Measurements from ENCODE around the gene CADM3. TPM values are rescaled to one million over a fixed set of nuclear protein-coding genes. Genes with fewer than 3 reads are reported as not detected.

Gene CADM3
- total RNA-seq, 2 experiments from 2014 or later, result not detected

GRCh38 chr1:159173320-159173719 lies 1.9 kb downstream of the CADM3 start:
- intact Hi-C loops (cut with micrococcal nuclease; ENCODE audit: unreplicated experiment), result no loop called here
- no peak overlapping the region for H2AFZ ChIP-seq (ENCODE audit: low read length)
- H3K4me3 ChIP-seq (ENCODE audit: low read depth, low read length, poor library complexity, severe bottlenecking), result no peak overlapping the region
- ChIA-PET POLR2A (no interaction called here), CTCF (ENCODE audit: unreplicated experiment) (no interaction called here)
- no peaks in the 10 kb centered on the region for H3K4me1 ChIP-seq (ENCODE audit: insufficient read depth, low read length, poor library complexity, severe bottlenecking)
- no peaks in the 10 kb centered on the region for H3K9me3 ChIP-seq (ENCODE audit: low read length)
- no TSS peak for BruUV-seq (replicated peaks)
- no peaks in the 10 kb centered on the region for H3K36me3 ChIP-seq (ENCODE audit: insufficient read depth, low read length)
- no peaks in the 10 kb centered on the region for H3K79me2 ChIP-seq (ENCODE audit: insufficient read depth, low read depth, low read length)
- no peak overlapping the region for H3K4me2 ChIP-seq (ENCODE audit: low read length)
- no peak for TF ChIP-seq EZH2phosphoT487 (IDR thresholded peaks at IDR 0.05; ENCODE audit: borderline replicate concordance, low read depth, low read length)
- TF ChIP-seq, protein P1, sequence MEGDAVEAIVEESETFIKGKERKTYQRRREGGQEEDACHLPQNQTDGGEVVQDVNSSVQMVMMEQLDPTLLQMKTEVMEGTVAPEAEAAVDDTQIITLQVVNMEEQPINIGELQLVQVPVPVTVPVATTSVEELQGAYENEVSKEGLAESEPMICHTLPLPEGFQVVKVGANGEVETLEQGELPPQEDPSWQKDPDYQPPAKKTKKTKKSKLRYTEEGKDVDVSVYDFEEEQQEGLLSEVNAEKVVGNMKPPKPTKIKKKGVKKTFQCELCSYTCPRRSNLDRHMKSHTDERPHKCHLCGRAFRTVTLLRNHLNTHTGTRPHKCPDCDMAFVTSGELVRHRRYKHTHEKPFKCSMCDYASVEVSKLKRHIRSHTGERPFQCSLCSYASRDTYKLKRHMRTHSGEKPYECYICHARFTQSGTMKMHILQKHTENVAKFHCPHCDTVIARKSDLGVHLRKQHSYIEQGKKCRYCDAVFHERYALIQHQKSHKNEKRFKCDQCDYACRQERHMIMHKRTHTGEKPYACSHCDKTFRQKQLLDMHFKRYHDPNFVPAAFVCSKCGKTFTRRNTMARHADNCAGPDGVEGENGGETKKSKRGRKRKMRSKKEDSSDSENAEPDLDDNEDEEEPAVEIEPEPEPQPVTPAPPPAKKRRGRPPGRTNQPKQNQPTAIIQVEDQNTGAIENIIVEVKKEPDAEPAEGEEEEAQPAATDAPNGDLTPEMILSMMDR (conservative IDR thresholded peaks at IDR 0.05; ENCODE audit: low read length), result no peak
- H4K20me1 ChIP-seq (ENCODE audit: insufficient read depth, low read length), result no peaks in the 10 kb centered on the region
- no peak overlapping the region for H3K27ac ChIP-seq (ENCODE audit: low read depth, low read length, poor library complexity, severe bottlenecking)
- DNase-seq (ENCODE audit: low spot score), result no peak
- H3K9me2 ChIP-seq (ENCODE audit: insufficient read depth, low read length), result no peaks in the 10 kb centered on the region

- ChIA-PET POLR2A (no interaction called here), CTCF (ENCODE audit: unreplicated experiment) (no interaction called here)
These were observed 4.2 kb downstream of the CADM3 start for GRCh38 chr1:159175571-159175970.

GRCh38 chr1:159177272-159177907 lies 6.0 kb downstream of the CADM3 start:
- Histone ChIP-seq H3K9me3 (ENCODE audit: low read length) (no peaks in the 10 kb centered on the region), H3K4me3 (ENCODE audit: low read depth, low read length, poor library complexity, severe bottlenecking) (no peak overlapping the region), H2AFZ (ENCODE audit: low read length) (no peak overlapping the region), H3K79me2 (ENCODE audit: insufficient read depth, low read depth, low read length) (no peaks in the 10 kb centered on the region), H4K20me1 (ENCODE audit: insufficient read depth, low read length) (no peaks in the 10 kb centered on the region), H3K4me1 (ENCODE audit: insufficient read depth, low read length, poor library complexity, severe bottlenecking) (no peaks in the 10 kb centered on the region), H3K4me2 (ENCODE audit: low read length) (no peak overlapping the region), H3K27ac (ENCODE audit: low read depth, low read length, poor library complexity, severe bottlenecking) (no peak overlapping the region), H3K36me3 (ENCODE audit: insufficient read depth, low read length) (no peaks in the 10 kb centered on the region), H3K9me2 (ENCODE audit: insufficient read depth, low read length) (no peaks in the 10 kb centered on the region)
- POLR2A ChIA-PET, result no interaction called here
- BruUV-seq (replicated peaks), result no TSS peak
- TF ChIP-seq, protein P1 (conservative IDR thresholded peaks at IDR 0.05; ENCODE audit: low read length), result no peak
- TF ChIP-seq EZH2phosphoT487 (IDR thresholded peaks at IDR 0.05; ENCODE audit: borderline replicate concordance, low read depth, low read length), result no peak
- intact Hi-C loops (cut with micrococcal nuclease; ENCODE audit: unreplicated experiment), result no loop called here
- peak; percentile 51 for DNase-seq (ENCODE audit: low spot score)
- CTCF ChIA-PET (ENCODE audit: unreplicated experiment), result no interaction called here

More at GRCh38 chr1:159175571-159175970, 4.2 kb downstream of the CADM3 start:
- intact Hi-C loops (cut with micrococcal nuclease; ENCODE audit: unreplicated experiment), result no loop called here
- H3K4me3 ChIP-seq (ENCODE audit: low read depth, low read length, poor library complexity, severe bottlenecking), result no peak overlapping the region
- no peak overlapping the region for H3K4me2 ChIP-seq (ENCODE audit: low read length)
- no peaks in the 10 kb centered on the region for H3K9me3 ChIP-seq (ENCODE audit: low read length)
- H4K20me1 ChIP-seq (ENCODE audit: insufficient read depth, low read length), result no peaks in the 10 kb centered on the region
- H2AFZ ChIP-seq (ENCODE audit: low read length), result no peak overlapping the region
- BruUV-seq (replicated peaks), result no TSS peak
- H3K4me1 ChIP-seq (ENCODE audit: insufficient read depth, low read length, poor library complexity, severe bottlenecking), result no peaks in the 10 kb centered on the region
- TF ChIP-seq, protein P1 (conservative IDR thresholded peaks at IDR 0.05; ENCODE audit: low read length), result no peak
- no peak for TF ChIP-seq EZH2phosphoT487 (IDR thresholded peaks at IDR 0.05; ENCODE audit: borderline replicate concordance, low read depth, low read length)
- H3K9me2 ChIP-seq (ENCODE audit: insufficient read depth, low read length), result no peaks in the 10 kb centered on the region
- H3K36me3 ChIP-seq (ENCODE audit: insufficient read depth, low read length), result no peaks in the 10 kb centered on the region
- H3K79me2 ChIP-seq (ENCODE audit: insufficient read depth, low read depth, low read length), result no peaks in the 10 kb centered on the region
- no peak overlapping the region for H3K27ac ChIP-seq (ENCODE audit: low read depth, low read length, poor library complexity, severe bottlenecking)
- no peak for DNase-seq (ENCODE audit: low spot score)

All from OCI-LY7 (cell line).